Smooth muscle cell (in vitro differentiated cells): ENCODE data around the gene NKX2-2. TPM values are rescaled to one million over a fixed set of nuclear protein-coding genes. Genes with fewer than 3 reads are reported as not detected.

Source experiments
- DNase-seq: peaks from one replicate; lab custom pipeline; 2025; ENCODE audit not compliant: unreplicated experiment; lab: John Stamatoyannopoulos, UW
- H2AFZ ChIP-seq: fragments of 200-600 bp; sonication (generic); 2 replicates; pipeline ENCODE4 v1.6.0; 2016; ENCODE audit warnings: antibody characterized with exemption, low read depth, mild to moderate bottlenecking
- H3F3A ChIP-seq: fragments of 200-600 bp; sonication (generic); 2 replicates; pipeline ENCODE4 v1.6.0; 2017; ENCODE audit warnings: antibody characterized with exemption, low read depth
- H3K27ac ChIP-seq: fragments of 200-600 bp; sonication (generic); 2 replicates; pipeline ENCODE4 v1.5.1; 2016; ENCODE audit warnings: low read depth, mild to moderate bottlenecking
- H3K27me3 ChIP-seq: fragments of 200-600 bp; sonication (generic); 2 replicates; pipeline ENCODE4 v1.6.1; 2016; ENCODE audit warnings: low read depth, mild to moderate bottlenecking
- H3K36me3 ChIP-seq: fragments of 200-600 bp; sonication (generic); 2 replicates; pipeline ENCODE4 v1.5.1; 2016; ENCODE audit warnings: low read depth
- H3K4me1 ChIP-seq: fragments of 200-600 bp; sonication (generic); 2 replicates; pipeline ENCODE4 v1.5.1; 2016; ENCODE audit warnings: low read depth
- H3K4me2 ChIP-seq: fragments of 200-600 bp; sonication (generic); 2 replicates; pipeline ENCODE4 v1.6.0; 2016; ENCODE audit warnings: mild to moderate bottlenecking
- H3K4me3 ChIP-seq: fragments of 200-600 bp; sonication (generic); 2 replicates; pipeline ENCODE4 v1.5.1; 2016; ENCODE audit warnings: mild to moderate bottlenecking
- H3K79me2 ChIP-seq: fragments of 200-600 bp; sonication (generic); 2 replicates; pipeline ENCODE4 v1.6.0; 2016; ENCODE audit warnings: low read depth, mild to moderate bottlenecking
- H3K9ac ChIP-seq: fragments of 200-600 bp; sonication (generic); 2 replicates; pipeline ENCODE4 v1.6.0; 2016; ENCODE audit warnings: low read depth
- H3K9me3 ChIP-seq: fragments of 200-600 bp; sonication (generic); replicated peaks from 2 replicates; pipeline ENCODE4 v1.5.1; 2016; ENCODE audit warnings: low read depth
- H4K20me1 ChIP-seq: fragments of 200-600 bp; sonication (generic); 2 replicates; pipeline ENCODE4 v1.6.0; 2016; ENCODE audit warnings: low read depth
- CTCF ChIP-seq: fragments of 200-600 bp; sonication (generic); IDR thresholded peaks from 2 replicates; pipeline ENCODE4 v1.5.1; 2017; ENCODE audit warnings: borderline replicate concordance, mild to moderate bottlenecking, antibody characterized with exemption; ENCODE audit not compliant: insufficient read depth, poor library complexity, severe bottlenecking
- WGBS: methylation state at CpG from one replicate; pipeline ENCODE4 v1.1.7; 2016; ENCODE audit warnings: low lambda C conversion rate; 5-methylcytosine and 5-hydroxymethylcytosine counted together
- polyA plus RNA-seq: library from polyadenylated mRNA; unstranded; fragments of >200 nt; fragmentation: Nextera tagmentation; extraction: Ambion mirVana; gene quantifications from 2 replicates; pipeline ENCODE4 v1.2.1, GENCODE V29; 2016
- total RNA-seq: library from RNA; depleted of rRNA; stranded (reverse); fragments of >200 nt; gene quantifications from 2 replicates; pipeline ENCODE4 v1.2.3, GENCODE V29; 2014

NKX2-2 gene
- total and polyA plus RNA-seq, 2 experiments from 2014 or later: not detected

GRCh38 chr20:21546355-21546754, 32.5 kb upstream of the NKX2-2 start:
- 74% methylated on average over 4 of the region's 4 CpGs for WGBS

GRCh38 chr20:21539512-21539911, 25.6 kb upstream of the NKX2-2 start:
- H3K27ac ChIP-seq: no peak overlapping the region
- no peak overlapping the region for H3K4me2 ChIP-seq
- H3K27me3 ChIP-seq: peaks cover 9% of the 10 kb centered on the region
- TF ChIP-seq CTCF: no peak
- 82% methylated on average over 3 of the region's 3 CpGs for WGBS
- H3K9me3 ChIP-seq: no peaks in the 10 kb centered on the region
- no peaks in the 10 kb centered on the region for H3K4me1 ChIP-seq
- H3K79me2 ChIP-seq: no peaks in the 10 kb centered on the region
- DNase-seq: no peak
- no peak overlapping the region for H3K9ac ChIP-seq
- H3K36me3 ChIP-seq: no peaks in the 10 kb centered on the region
- H4K20me1 ChIP-seq: no peaks in the 10 kb centered on the region
- H3K4me3 ChIP-seq: no peak overlapping the region
- H2AFZ ChIP-seq: no peak overlapping the region
- no peaks in the 10 kb centered on the region for H3F3A ChIP-seq

More at GRCh38 chr20:21546355-21546754, 32.5 kb upstream of the NKX2-2 start:
- Histone ChIP-seq H2AFZ (no peak overlapping the region), H3K4me3 (no peak overlapping the region), H3K4me2 (no peak overlapping the region), H3K36me3 (no peaks in the 10 kb centered on the region), H3F3A (no peaks in the 10 kb centered on the region), H4K20me1 (no peaks in the 10 kb centered on the region), H3K9ac (no peak overlapping the region), H3K79me2 (no peaks in the 10 kb centered on the region), H3K9me3 (no peaks in the 10 kb centered on the region), H3K4me1 (no peaks in the 10 kb centered on the region), H3K27ac (no peak overlapping the region), H3K27me3 (peaks cover under 1% of the 10 kb centered on the region)
- DNase-seq: no peak
- no peak for TF ChIP-seq CTCF

DNA sequence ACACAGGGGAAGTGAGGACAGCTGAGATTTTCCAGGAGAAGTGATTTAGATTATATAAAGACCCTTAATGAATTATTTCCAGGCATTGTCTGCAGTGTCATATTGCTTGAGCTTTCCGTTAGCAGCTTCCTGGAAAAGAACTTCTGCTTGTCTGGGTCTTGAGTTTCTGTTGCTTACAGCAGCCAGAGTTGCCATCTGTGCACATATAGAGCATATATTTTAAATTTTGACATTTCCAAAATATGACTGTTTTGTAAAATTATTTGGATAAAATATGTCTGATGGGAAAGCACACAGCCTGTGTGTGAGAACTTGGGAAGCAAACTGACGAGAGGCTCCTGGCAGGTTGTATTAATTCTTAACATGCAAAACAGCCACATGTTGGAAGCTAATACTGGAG, 21.0 kb upstream of the NKX2-2 start:
- 84% methylated on average over 2 of the region's 2 CpGs for WGBS
- Histone ChIP-seq H3K36me3 (no peaks in the 10 kb centered on the region), H3K27ac (no peak overlapping the region), H3K9me3 (no peaks in the 10 kb centered on the region), H3K9ac (no peak overlapping the region), H3K4me2 (no peak overlapping the region), H4K20me1 (no peaks in the 10 kb centered on the region), H3K4me3 (no peak overlapping the region), H2AFZ (no peak overlapping the region), H3K79me2 (no peaks in the 10 kb centered on the region), H3K4me1 (no peaks in the 10 kb centered on the region), H3F3A (no peaks in the 10 kb centered on the region), H3K27me3 (peaks cover 14% of the 10 kb centered on the region)
- TF ChIP-seq CTCF: no peak
- DNase-seq: no peak

DNA sequence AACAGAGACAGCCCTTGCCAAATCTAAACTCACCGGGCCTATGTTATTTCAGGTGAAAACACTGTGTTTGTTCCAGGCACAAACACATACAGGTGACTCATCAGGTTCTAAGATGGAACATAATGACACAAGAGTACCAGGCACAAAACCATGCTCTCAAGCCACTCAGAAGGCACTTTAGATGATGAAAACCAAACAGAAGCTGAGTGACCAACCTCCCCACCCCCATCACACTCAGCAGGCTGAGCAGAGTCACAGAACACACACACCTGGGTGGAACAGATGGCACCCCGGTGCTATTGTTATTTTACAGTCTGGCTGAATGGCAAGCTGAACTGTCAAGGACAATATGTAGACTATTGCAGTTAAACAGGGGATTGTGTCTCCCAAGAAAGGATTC, 20.6 kb upstream of the NKX2-2 start:
- no peak overlapping the region for H3K4me3 ChIP-seq
- no peak for TF ChIP-seq CTCF
- no peaks in the 10 kb centered on the region for H3F3A ChIP-seq
- no peak for DNase-seq
- no peaks in the 10 kb centered on the region for H3K36me3 ChIP-seq
- 79% methylated on average over 2 of the region's 2 CpGs for WGBS
- no peak overlapping the region for H3K9ac ChIP-seq
- H4K20me1 ChIP-seq: no peaks in the 10 kb centered on the region
- no peaks in the 10 kb centered on the region for H3K4me1 ChIP-seq
- no peaks in the 10 kb centered on the region for H3K9me3 ChIP-seq
- H3K27me3 ChIP-seq: peaks cover 18% of the 10 kb centered on the region
- H3K27ac ChIP-seq: no peak overlapping the region
- no peak overlapping the region for H2AFZ ChIP-seq
- no peaks in the 10 kb centered on the region for H3K79me2 ChIP-seq
- H3K4me2 ChIP-seq: no peak overlapping the region
